Ascending aorta (tissue), 2 donors: ENCODE data around the gene DNAH11. TPM values are rescaled to one million over a fixed set of nuclear protein-coding genes. Genes with fewer than 3 reads are reported as not detected.

Experiments used
- DNase-seq, 2 donors: peaks; one replicate each; pipeline ENCODE4 v3.0.0-alpha.2; 2019; ENCODE audit warnings: low spot score in 2 of 2
- H3K27ac ChIP-seq, 2 donors: fragments of 200-600 bp; sonication (generic); one replicate each; pipeline ENCODE4 v1.5.1; 2016 to 2017; ENCODE audit warnings: mild to moderate bottlenecking in 1 of 2
- H3K27me3 ChIP-seq: fragments of 200-600 bp; sonication (generic); one replicate; pipeline ENCODE4 v1.5.1; 2017
- H3K36me3 ChIP-seq, 2 donors: fragments of 200-600 bp; sonication (generic); one replicate each; pipeline ENCODE4 v1.5.1; 2016
- H3K4me1 ChIP-seq, 2 donors: fragments of 200-600 bp; sonication (generic); one replicate each; pipeline ENCODE4 v1.5.1; 2016 to 2017; ENCODE audit warnings: mild to moderate bottlenecking in 1 of 2
- H3K4me3 ChIP-seq, 2 donors: fragments of 200-600 bp; sonication (generic); one replicate each; pipeline ENCODE4 v1.5.1; 2016 to 2017; ENCODE audit warnings: mild to moderate bottlenecking in 1 of 2
- H3K9me3 ChIP-seq, 2 donors: fragments of 200-600 bp; sonication (generic); one replicate each; pipeline ENCODE4 v1.5.1; 2016
- CTCF ChIP-seq, 3 experiments: fragments of 200-600 bp in 2 of 3; fragments of 450-650 bp in 1 of 3; sonication (generic) in 2 of 3; IDR thresholded peaks; one replicate each; pipeline ENCODE4 v1.5.1; 2016 to 2019; ENCODE audit warnings: antibody characterized with exemption in 3 of 3, mild to moderate bottlenecking in 1 of 3, moderate library complexity in 1 of 3
- intact Hi-C: fragments of 100-400 bp; cut with DNase I; formaldehyde crosslinking; loops from one replicate; pipeline ENCODE4 v1.15.1; 2023
- total RNA-seq: library from RNA; depleted of rRNA; stranded (reverse); fragments of >200 nt; gene quantifications from one replicate; pipeline ENCODE4 v1.1.0, GENCODE V29; 2016

The DNAH11 gene
- total RNA-seq, 1 donor from 2014 or later: 0.75 TPM

- intact Hi-C loops: no loop called here
- Histone ChIP-seq H3K27me3 (no peaks in the 10 kb centered on the region), H3K4me3 (no peak overlapping the region), H3K9me3 (no peaks in the 10 kb centered on the region), H3K27ac (no peak overlapping the region), H3K4me1 (no peaks in the 10 kb centered on the region), H3K36me3 (no peaks in the 10 kb centered on the region)
- no peak for TF ChIP-seq CTCF (IDR thresholded peaks at IDR 0.05)
- no peak for DNase-seq
Observed at GRCh38 chr7:21912931-21913780, 370.3 kb downstream of the DNAH11 start.

- intact Hi-C loops: no loop called here
- Histone ChIP-seq H3K27me3 (no peaks in the 10 kb centered on the region), H3K4me3 (no peak overlapping the region), H3K9me3 (no peaks in the 10 kb centered on the region), H3K4me1 (no peaks in the 10 kb centered on the region), H3K27ac (no peak overlapping the region), H3K36me3 (no peaks in the 10 kb centered on the region)
- TF ChIP-seq CTCF (IDR thresholded peaks at IDR 0.05): no peak
- DNase-seq: no peak
Observed at GRCh38 chr7:21914671-21915070, 371.8 kb downstream of the DNAH11 start.

GRCh38 chr7:21915140-21915539 is 372.3 kb downstream of the DNAH11 start:
- H3K36me3 ChIP-seq: no peaks in the 10 kb centered on the region
- DNase-seq: no peak
- no peaks in the 10 kb centered on the region for H3K4me1 ChIP-seq
- H3K27ac ChIP-seq: no peak overlapping the region
- no peaks in the 10 kb centered on the region for H3K9me3 ChIP-seq
- no peak for TF ChIP-seq CTCF (IDR thresholded peaks at IDR 0.05)
- H3K4me3 ChIP-seq: no peak overlapping the region
- no peaks in the 10 kb centered on the region for H3K27me3 ChIP-seq
- intact Hi-C loops: no loop called here

GRCh38 chr7:21916176-21916575 is 373.3 kb downstream of the DNAH11 start:
- Histone ChIP-seq H3K27me3 (no peaks in the 10 kb centered on the region), H3K27ac (no peak overlapping the region), H3K4me1 (no peaks in the 10 kb centered on the region), H3K4me3 (no peak overlapping the region), H3K36me3 (no peaks in the 10 kb centered on the region), H3K9me3 (no peaks in the 10 kb centered on the region)
- no peak for TF ChIP-seq CTCF (IDR thresholded peaks at IDR 0.05)
- intact Hi-C loops: no loop called here
- no peak for DNase-seq

- H3K9me3 ChIP-seq: no peaks in the 10 kb centered on the region
- H3K27ac ChIP-seq: no peak overlapping the region
- H3K4me1 ChIP-seq: no peaks in the 10 kb centered on the region
- TF ChIP-seq CTCF (IDR thresholded peaks at IDR 0.05): no peak
- no peak overlapping the region for H3K4me3 ChIP-seq
- intact Hi-C loops: no loop called here
- DNase-seq: no peak
- H3K27me3 ChIP-seq: no peaks in the 10 kb centered on the region
- no peaks in the 10 kb centered on the region for H3K36me3 ChIP-seq
Observed at GRCh38 chr7:21916629-21917028, 373.8 kb downstream of the DNAH11 start.
